ENCODE measurements around the gene LAMC3. TPM values are rescaled to one million over a fixed set of nuclear protein-coding genes. Genes with fewer than 3 reads are reported as not detected.
A peak's percentile ranks its signal among the peaks of the same experiment; 100 is the strongest.

Gene LAMC3
- polyA plus RNA-seq, 1 donor from 2014 or later, result 0.04 TPM

GRCh38 chr9:130996676-130997394 lies 12.1 kb upstream of the LAMC3 start:
- Histone ChIP-seq H4K20me1 (ENCODE audit: insufficient read depth) (no peaks in the 10 kb centered on the region), H3K4me2 (ENCODE audit: low read length) (no peak overlapping the region), H3K9ac (ENCODE audit: low read length) (no peak overlapping the region), H2AFZ (ENCODE audit: low read depth, low read length) (no peak overlapping the region), H3K27ac (ENCODE audit: low read length) (no peak overlapping the region), H3K9me3 (ENCODE audit: low read length) (no peaks in the 10 kb centered on the region), H3K27me3 (ENCODE audit: insufficient read depth, low read depth, low read length) (no peaks in the 10 kb centered on the region), H3K4me3 (ENCODE audit: low read length) (no peak overlapping the region), H3K79me2 (replicated peaks; ENCODE audit: insufficient read depth, low read length) (no peaks in the 10 kb centered on the region), H3F3A (ENCODE audit: insufficient read depth, low read length, poor library complexity, severe bottlenecking) (no peaks in the 10 kb centered on the region), H3K9me2 (ENCODE audit: insufficient read depth, low read length) (no peaks in the 10 kb centered on the region), H3K36me3 (ENCODE audit: insufficient read depth, low read length) (no peaks in the 10 kb centered on the region)
- no peak for TF ChIP-seq TAF1 (IDR thresholded peaks at IDR 0.05; ENCODE audit: low read depth)

DNA sequence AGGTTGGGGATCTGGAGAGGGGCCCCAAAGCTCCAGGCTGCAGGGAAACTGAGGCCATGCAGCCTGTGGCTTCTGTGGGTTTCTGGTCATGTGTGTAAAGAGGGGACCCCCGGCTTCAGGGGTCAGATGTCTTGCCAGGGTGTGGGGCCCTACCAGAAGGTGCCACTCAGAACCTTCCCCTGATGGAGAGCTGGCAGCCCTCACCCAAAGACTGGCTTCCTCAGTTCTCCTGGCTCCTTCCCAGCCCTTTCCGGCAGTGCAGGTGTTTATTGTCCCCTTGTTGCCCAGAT lies 11.6 kb upstream of the LAMC3 start:
- no peak overlapping the region for H3K27ac ChIP-seq (ENCODE audit: low read length)
- H3K79me2 ChIP-seq (replicated peaks; ENCODE audit: insufficient read depth, low read length), result no peaks in the 10 kb centered on the region
- no peaks in the 10 kb centered on the region for H3K36me3 ChIP-seq (ENCODE audit: insufficient read depth, low read length)
- H3K4me3 ChIP-seq (ENCODE audit: low read length), result no peak overlapping the region
- no peaks in the 10 kb centered on the region for H4K20me1 ChIP-seq (ENCODE audit: insufficient read depth)
- no peak overlapping the region for H3K4me2 ChIP-seq (ENCODE audit: low read length)
- no peak for TF ChIP-seq EZH2 (IDR thresholded peaks at IDR 0.05; ENCODE audit: borderline replicate concordance, insufficient read depth, low read length, poor library complexity, severe bottlenecking)
- no peak for TF ChIP-seq MXI1 (conservative IDR thresholded peaks at IDR 0.05; ENCODE audit: poor library complexity, severe bottlenecking)
- no peak for TF ChIP-seq SMC3 (conservative IDR thresholded peaks at IDR 0.05; ENCODE audit: poor library complexity)
- no peaks in the 10 kb centered on the region for H3K9me2 ChIP-seq (ENCODE audit: insufficient read depth, low read length)
- H2AFZ ChIP-seq (ENCODE audit: low read depth, low read length), result no peak overlapping the region
- no peaks in the 10 kb centered on the region for H3K27me3 ChIP-seq (ENCODE audit: insufficient read depth, low read depth, low read length)
- H3F3A ChIP-seq (ENCODE audit: insufficient read depth, low read length, poor library complexity, severe bottlenecking), result no peaks in the 10 kb centered on the region
- no peak overlapping the region for H3K9ac ChIP-seq (ENCODE audit: low read length)
- no peaks in the 10 kb centered on the region for H3K9me3 ChIP-seq (ENCODE audit: low read length)

DNA sequence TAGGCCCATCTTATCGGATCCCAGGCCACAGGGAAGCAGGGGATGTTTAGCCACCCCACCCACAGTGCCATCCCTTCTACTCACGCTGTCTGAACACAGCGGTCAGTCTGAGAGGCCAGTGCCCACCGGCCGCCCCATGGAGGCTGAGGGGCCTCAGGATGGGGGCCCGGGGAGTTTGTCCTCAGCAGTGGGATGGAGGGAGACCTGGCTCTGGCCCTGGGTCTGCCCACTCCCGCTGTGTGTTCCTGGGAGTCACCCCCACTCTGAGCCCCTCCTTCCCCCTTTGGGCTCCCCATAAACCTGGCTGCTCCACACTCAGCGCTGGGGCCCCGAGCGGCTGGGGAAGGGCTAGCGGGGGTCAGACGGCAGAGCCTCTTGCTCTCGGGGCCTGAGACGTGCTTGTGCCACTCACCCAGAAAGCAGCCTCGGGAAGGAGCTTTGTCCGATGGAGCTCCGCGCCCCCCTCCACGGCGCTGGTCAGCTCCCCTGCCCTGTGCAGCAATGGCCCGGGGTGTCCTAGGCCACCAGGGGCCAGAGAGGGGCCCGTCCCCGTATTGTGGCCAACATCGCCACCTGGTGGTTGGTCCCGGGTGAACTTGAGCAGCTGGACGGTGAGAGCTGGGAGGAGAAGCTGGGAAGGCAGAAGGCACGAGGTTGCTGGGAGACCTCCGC lies 10.9 kb upstream of the LAMC3 start:
- H3F3A ChIP-seq (ENCODE audit: insufficient read depth, low read length, poor library complexity, severe bottlenecking), result no peaks in the 10 kb centered on the region
- no peaks in the 10 kb centered on the region for H3K36me3 ChIP-seq (ENCODE audit: insufficient read depth, low read length)
- H3K79me2 ChIP-seq (replicated peaks; ENCODE audit: insufficient read depth, low read length), result no peaks in the 10 kb centered on the region
- no peak overlapping the region for H3K9ac ChIP-seq (ENCODE audit: low read length)
- no peaks in the 10 kb centered on the region for H4K20me1 ChIP-seq (ENCODE audit: insufficient read depth)
- H3K4me2 ChIP-seq (ENCODE audit: low read length), result no peak overlapping the region
- H3K27me3 ChIP-seq (ENCODE audit: insufficient read depth, low read depth, low read length), result no peaks in the 10 kb centered on the region
- no peak overlapping the region for H2AFZ ChIP-seq (ENCODE audit: low read depth, low read length)
- no peaks in the 10 kb centered on the region for H3K9me3 ChIP-seq (ENCODE audit: low read length)
- no peak overlapping the region for H3K4me3 ChIP-seq (ENCODE audit: low read length)
- no peak overlapping the region for H3K27ac ChIP-seq (ENCODE audit: low read length)
- TF ChIP-seq EZH2 (IDR thresholded peaks at IDR 0.05; ENCODE audit: borderline replicate concordance, insufficient read depth, low read length, poor library complexity, severe bottlenecking) (no peak), RAD21 (conservative IDR thresholded peaks at IDR 0.05) (peak; percentile 73), MXI1 (conservative IDR thresholded peaks at IDR 0.05; ENCODE audit: poor library complexity, severe bottlenecking) (no peak), TAF1 (IDR thresholded peaks at IDR 0.05; ENCODE audit: low read depth) (no peak), POLR2AphosphoS5 (IDR thresholded peaks at IDR 0.05) (no peak), REST (IDR thresholded peaks at IDR 0.05; ENCODE audit: borderline replicate concordance) (no peak), EP300 (conservative IDR thresholded peaks at IDR 0.05; ENCODE audit: poor library complexity, severe bottlenecking) (no peak), SMC3 (conservative IDR thresholded peaks at IDR 0.05; ENCODE audit: poor library complexity) (peak; percentile 74)
- TF ChIP-seq, protein P1, sequence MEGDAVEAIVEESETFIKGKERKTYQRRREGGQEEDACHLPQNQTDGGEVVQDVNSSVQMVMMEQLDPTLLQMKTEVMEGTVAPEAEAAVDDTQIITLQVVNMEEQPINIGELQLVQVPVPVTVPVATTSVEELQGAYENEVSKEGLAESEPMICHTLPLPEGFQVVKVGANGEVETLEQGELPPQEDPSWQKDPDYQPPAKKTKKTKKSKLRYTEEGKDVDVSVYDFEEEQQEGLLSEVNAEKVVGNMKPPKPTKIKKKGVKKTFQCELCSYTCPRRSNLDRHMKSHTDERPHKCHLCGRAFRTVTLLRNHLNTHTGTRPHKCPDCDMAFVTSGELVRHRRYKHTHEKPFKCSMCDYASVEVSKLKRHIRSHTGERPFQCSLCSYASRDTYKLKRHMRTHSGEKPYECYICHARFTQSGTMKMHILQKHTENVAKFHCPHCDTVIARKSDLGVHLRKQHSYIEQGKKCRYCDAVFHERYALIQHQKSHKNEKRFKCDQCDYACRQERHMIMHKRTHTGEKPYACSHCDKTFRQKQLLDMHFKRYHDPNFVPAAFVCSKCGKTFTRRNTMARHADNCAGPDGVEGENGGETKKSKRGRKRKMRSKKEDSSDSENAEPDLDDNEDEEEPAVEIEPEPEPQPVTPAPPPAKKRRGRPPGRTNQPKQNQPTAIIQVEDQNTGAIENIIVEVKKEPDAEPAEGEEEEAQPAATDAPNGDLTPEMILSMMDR (IDR thresholded peaks at IDR 0.05; ENCODE audit: poor library complexity, severe bottlenecking), result peak; percentile 73
- H3K9me2 ChIP-seq (ENCODE audit: insufficient read depth, low read length), result no peaks in the 10 kb centered on the region

Data from neural cell (in vitro differentiated cells).